ENCODE data around the gene C15orf39. TPM values are rescaled to one million over a fixed set of nuclear protein-coding genes. Genes with fewer than 3 reads are reported as not detected.

Gene C15orf39
- total and polyA plus RNA-seq, 7 donors, result 4.9 to 20.2 (median 9.5) TPM

DNA sequence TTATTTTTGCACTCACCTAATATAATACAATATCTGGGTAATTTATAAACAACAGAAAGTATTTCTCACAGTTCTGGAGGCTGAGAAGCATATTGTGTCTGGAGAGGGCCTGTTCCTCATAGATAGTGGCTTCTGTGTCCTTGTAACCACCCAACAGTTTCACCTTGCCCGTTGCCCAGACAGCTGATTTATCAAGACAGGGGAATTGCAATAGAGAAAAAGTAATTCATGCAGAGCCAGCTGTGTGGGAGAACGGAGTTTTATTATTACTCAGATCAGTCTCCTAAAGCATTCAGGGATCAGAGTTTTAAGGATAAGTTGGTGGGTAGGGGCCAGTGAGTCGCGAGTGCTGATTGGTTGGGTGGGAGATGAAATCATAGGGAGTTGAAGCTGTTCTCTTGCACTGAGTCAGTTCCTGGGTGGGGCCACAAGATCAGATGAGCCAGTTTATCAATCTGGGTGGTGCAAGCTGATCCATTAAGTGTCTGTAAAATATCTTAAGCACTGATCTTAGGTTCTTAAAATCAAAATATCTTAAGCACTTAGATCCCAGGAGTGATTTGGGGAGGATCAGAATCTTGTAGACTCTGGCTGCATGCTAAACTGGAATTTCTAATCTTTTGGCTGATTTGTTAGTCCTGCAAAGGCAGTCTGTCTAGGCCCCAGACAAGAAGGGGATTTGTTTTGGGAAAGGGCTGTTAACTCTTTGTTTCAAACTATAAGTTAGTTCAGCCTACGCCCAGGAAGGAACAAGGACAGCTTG is 33.9 kb upstream of the C15orf39 start:
- no peaks in the 10 kb centered on the region for H3K36me3 ChIP-seq
- 79 to 87% methylated on average over 5 of the region's 5 CpGs for WGBS, 2 donors
- H3K27me3 ChIP-seq, result no peaks in the 10 kb centered on the region
- H3K27ac ChIP-seq, result no peak overlapping the region
- DNase-seq, result no peak
- H3K4me1 ChIP-seq, result no peaks in the 10 kb centered on the region
- no peaks in the 10 kb centered on the region for H3K9me3 ChIP-seq
- intact Hi-C loops (cut with DNase I), result no loop called here
- no peak overlapping the region for H3K4me3 ChIP-seq
- no peak for TF ChIP-seq EP300 (IDR thresholded peaks at IDR 0.05)
- TF ChIP-seq POLR2AphosphoS5 (IDR thresholded peaks at IDR 0.05), result no peak
- TF ChIP-seq POLR2A (IDR thresholded peaks at IDR 0.05), result no peak
- TF ChIP-seq, protein P1, sequence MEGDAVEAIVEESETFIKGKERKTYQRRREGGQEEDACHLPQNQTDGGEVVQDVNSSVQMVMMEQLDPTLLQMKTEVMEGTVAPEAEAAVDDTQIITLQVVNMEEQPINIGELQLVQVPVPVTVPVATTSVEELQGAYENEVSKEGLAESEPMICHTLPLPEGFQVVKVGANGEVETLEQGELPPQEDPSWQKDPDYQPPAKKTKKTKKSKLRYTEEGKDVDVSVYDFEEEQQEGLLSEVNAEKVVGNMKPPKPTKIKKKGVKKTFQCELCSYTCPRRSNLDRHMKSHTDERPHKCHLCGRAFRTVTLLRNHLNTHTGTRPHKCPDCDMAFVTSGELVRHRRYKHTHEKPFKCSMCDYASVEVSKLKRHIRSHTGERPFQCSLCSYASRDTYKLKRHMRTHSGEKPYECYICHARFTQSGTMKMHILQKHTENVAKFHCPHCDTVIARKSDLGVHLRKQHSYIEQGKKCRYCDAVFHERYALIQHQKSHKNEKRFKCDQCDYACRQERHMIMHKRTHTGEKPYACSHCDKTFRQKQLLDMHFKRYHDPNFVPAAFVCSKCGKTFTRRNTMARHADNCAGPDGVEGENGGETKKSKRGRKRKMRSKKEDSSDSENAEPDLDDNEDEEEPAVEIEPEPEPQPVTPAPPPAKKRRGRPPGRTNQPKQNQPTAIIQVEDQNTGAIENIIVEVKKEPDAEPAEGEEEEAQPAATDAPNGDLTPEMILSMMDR (IDR thresholded peaks at IDR 0.05), result no peak

DNA sequence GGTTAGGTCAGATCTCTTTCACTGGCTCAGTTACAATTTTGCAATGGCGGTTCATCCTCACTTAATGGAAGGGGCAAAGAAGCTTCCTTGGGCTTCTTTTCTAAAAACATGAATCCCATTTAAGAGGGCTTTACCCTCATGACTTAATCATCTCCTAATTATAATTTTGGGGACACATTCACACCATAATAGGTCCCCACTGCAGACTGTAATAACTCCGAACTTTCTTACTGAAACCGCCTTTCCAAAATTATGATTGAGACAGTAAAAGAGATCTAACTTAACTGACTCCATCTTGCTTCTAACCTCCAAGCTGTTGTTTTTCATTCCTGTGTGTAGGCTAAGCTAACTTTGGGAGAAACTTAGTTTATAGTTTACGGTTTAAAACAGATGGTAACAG is 33.3 kb upstream of the C15orf39 start:
- Histone ChIP-seq H3K27ac (no peak overlapping the region), H3K9me3 (no peaks in the 10 kb centered on the region), H3K4me3 (no peak overlapping the region), H3K27me3 (no peaks in the 10 kb centered on the region), H3K4me1 (no peaks in the 10 kb centered on the region), H3K36me3 (no peaks in the 10 kb centered on the region)
- DNase-seq, result no peak
- TF ChIP-seq POLR2AphosphoS5 (IDR thresholded peaks at IDR 0.05) (no peak), EP300 (IDR thresholded peaks at IDR 0.05) (no peak), POLR2A (IDR thresholded peaks at IDR 0.05) (no peak)
- TF ChIP-seq, protein P1 (IDR thresholded peaks at IDR 0.05), result no peak
- intact Hi-C loops (cut with DNase I), result no loop called here
- WGBS, 2 donors, result 71 to 83% methylated on average over 4 of the region's 4 CpGs

DNA sequence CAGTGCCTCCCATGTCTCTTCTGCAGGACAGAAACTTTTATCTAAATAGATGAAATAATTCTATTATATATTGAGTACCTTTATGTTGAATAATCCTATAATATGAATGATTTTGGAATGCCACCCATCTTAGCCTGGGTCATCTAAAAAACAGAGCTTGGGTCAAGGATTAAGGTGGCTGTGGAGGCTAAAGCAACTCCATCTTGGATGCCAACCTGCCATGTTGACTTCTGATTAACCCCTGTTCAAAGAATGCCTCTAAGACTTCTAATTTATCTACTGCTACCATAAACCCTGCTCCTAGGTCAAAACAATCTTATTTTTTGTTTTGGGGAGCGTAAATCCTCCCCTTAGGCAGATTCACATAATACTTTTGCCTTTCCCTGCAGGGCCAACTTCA is 31.5 kb upstream of the C15orf39 start:
- Histone ChIP-seq H3K27me3 (no peaks in the 10 kb centered on the region), H3K9me3 (no peaks in the 10 kb centered on the region), H3K4me1 (peaks cover 0 to 1% (median under 1%) of the 10 kb centered on the region in 4 donors), H3K36me3 (no peaks in the 10 kb centered on the region), H3K4me3 (no peak overlapping the region), H3K27ac (no peak overlapping the region)
- 94 to 98% methylated on average over 1 of the region's 1 CpG for WGBS, 2 donors
- TF ChIP-seq, protein P1 (IDR thresholded peaks at IDR 0.05), result no peak
- TF ChIP-seq POLR2A (IDR thresholded peaks at IDR 0.05) (no peak), POLR2AphosphoS5 (IDR thresholded peaks at IDR 0.05) (no peak), EP300 (IDR thresholded peaks at IDR 0.05) (no peak)
- intact Hi-C loops (cut with DNase I), result no loop called here
- no peak for DNase-seq

DNA sequence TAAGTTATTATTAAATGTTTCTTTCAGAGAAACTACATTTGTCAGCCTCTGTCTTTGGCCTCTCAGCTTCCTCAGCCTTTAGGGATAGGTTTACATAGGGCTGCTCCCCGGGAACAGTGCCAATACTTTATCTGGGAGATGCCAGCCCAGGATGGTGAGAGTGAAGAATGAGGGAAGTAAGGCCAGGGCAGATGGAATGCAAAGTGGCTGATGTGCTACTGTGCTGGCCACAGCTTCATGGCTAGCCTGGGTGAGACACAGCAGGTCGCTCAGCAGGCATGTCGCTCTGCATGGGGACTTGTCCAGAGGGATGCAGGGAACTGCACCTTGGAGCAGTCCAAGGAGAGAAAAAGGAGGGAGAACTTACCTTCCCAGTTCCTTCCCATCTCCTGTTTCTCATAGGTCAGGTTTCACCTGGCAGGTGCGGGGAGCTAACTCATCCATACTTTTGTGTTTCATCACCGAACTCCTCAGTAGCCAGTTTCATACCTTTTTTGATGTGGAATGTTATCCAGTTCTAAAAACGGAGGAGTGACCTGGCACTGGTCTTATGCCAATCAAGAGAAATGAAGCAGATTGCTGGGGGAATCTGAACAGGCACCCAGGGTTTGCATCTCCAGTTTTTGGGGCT is 30.9 kb upstream of the C15orf39 start:
- no peak for DNase-seq
- Histone ChIP-seq H3K4me1 (peaks cover 0 to 7% (median 4%) of the 10 kb centered on the region in 4 donors), H3K36me3 (no peaks in the 10 kb centered on the region), H3K27me3 (no peaks in the 10 kb centered on the region), H3K4me3 (no peak overlapping the region), H3K9me3 (no peaks in the 10 kb centered on the region), H3K27ac (no peak overlapping the region)
- intact Hi-C loops (cut with DNase I), result no loop called here
- TF ChIP-seq, protein P1 (IDR thresholded peaks at IDR 0.05), result no peak
- TF ChIP-seq POLR2A (IDR thresholded peaks at IDR 0.05) (no peak), EP300 (IDR thresholded peaks at IDR 0.05) (no peak), POLR2AphosphoS5 (IDR thresholded peaks at IDR 0.05) (no peak)
- WGBS, 2 donors, result 79 to 92% methylated on average over 6 of the region's 6 CpGs
